Stimulated activated CD8-positive, alpha-beta memory T cell treated with anti-CD3 and anti-CD28 coated beads, Interleukin-4, amount 100 ng/mL, for 1 hour (primary cell): Measurements from ENCODE around the gene NUAK1.

ENCODE experiments used
- DNase-seq, 2 donors: peaks; one replicate each; pipeline ENCODE4 v3.0.0-alpha.2; 2020; ENCODE audit warnings: low read depth in 2 of 2, low spot score in 1 of 2

Gene NUAK1

GRCh38 chr12:106113042-106113441 is 25.7 kb downstream of the NUAK1 start:
- no peak for DNase-seq

- no peak for DNase-seq
Observed at GRCh38 chr12:106112145-106112821, 26.5 kb downstream of the NUAK1 start.

- DNase-seq: no peak
Observed at GRCh38 chr12:106110626-106111300, 28.0 kb downstream of the NUAK1 start.

GRCh38 chr12:106109168-106109910 is 29.4 kb downstream of the NUAK1 start:
- DNase-seq: no peak

- DNase-seq: no peak
Observed at GRCh38 chr12:106108185-106108835, 30.4 kb downstream of the NUAK1 start.

GRCh38 chr12:106107566-106107965 is 31.2 kb downstream of the NUAK1 start:
- no peak for DNase-seq

GRCh38 chr12:106106892-106107291 is 31.9 kb downstream of the NUAK1 start:
- no peak for DNase-seq

- DNase-seq: no peak
Observed at GRCh38 chr12:106106061-106106566, 32.6 kb downstream of the NUAK1 start.

- DNase-seq: no peak
Observed at GRCh38 chr12:106101803-106102202, 37.0 kb downstream of the NUAK1 start.

- DNase-seq: no peak
Observed at GRCh38 chr12:106098691-106099200, 40.0 kb downstream of the NUAK1 start.

- no peak for DNase-seq
Observed at GRCh38 chr12:106097011-106097410, 41.7 kb downstream of the NUAK1 start.

- no peak for DNase-seq
Observed at GRCh38 chr12:106096376-106096775, 42.4 kb downstream of the NUAK1 start.

GRCh38 chr12:106094304-106094703 is 44.5 kb downstream of the NUAK1 start:
- DNase-seq: no peak

- no peak for DNase-seq
Observed at GRCh38 chr12:106093246-106093645, 45.5 kb downstream of the NUAK1 start.

- DNase-seq: no peak
Observed at GRCh38 chr12:106091446-106091820, 47.3 kb downstream of the NUAK1 start.

- DNase-seq: no peak
Observed at GRCh38 chr12:106090591-106091445, 47.9 kb downstream of the NUAK1 start.

GRCh38 chr12:106089935-106090334 is 48.8 kb downstream of the NUAK1 start:
- DNase-seq: no peak

- no peak for DNase-seq
Observed at GRCh38 chr12:106088811-106089485, 49.8 kb downstream of the NUAK1 start.

- no peak for DNase-seq
Observed at GRCh38 chr12:106088246-106088808, 50.4 kb downstream of the NUAK1 start.
